ENCODE results near the gene PPP6R3. TPM values are rescaled to one million over a fixed set of nuclear protein-coding genes. Genes with fewer than 3 reads are reported as not detected.
"Not testable (repeated sequence)": the region's sequence is repeated elsewhere in the genome, so short reads cannot be mapped to it uniquely, and the experiment has no call there.

PPP6R3 gene
- polyA plus RNA-seq, 1 experiment = 58.5 TPM

- CTCF ChIA-PET = no interaction called here
- no peak for DNase-seq (ENCODE audit: low read depth, low spot score)
- Histone ChIP-seq H3K9me3 (ENCODE audit: control insufficient read depth, insufficient read depth, low read length) (peaks cover 5% of the 10 kb centered on the region; the same call in 1 of the 2 replicates), H3K27me3 (ENCODE audit: control insufficient read depth, insufficient read depth, low read length) (no peaks in the 10 kb centered on the region), H3K4me3 (ENCODE audit: low read depth, low read length) (no peak overlapping the region), H3K27ac (ENCODE audit: low read depth, low read length) (no peak overlapping the region)
- no peak for TF ChIP-seq CTCF (IDR thresholded peaks at IDR 0.05; ENCODE audit: low read depth, low read length)
- POLR2A ChIA-PET = no interaction called here
These were observed 11.1 kb downstream of the PPP6R3 start for GRCh38 chr11:68471360-68472340.

- Histone ChIP-seq H3K27me3 (ENCODE audit: control insufficient read depth, insufficient read depth, low read length) (no peaks in the 10 kb centered on the region), H3K9me3 (ENCODE audit: control insufficient read depth, insufficient read depth, low read length) (peaks cover 5% of the 10 kb centered on the region; the same call in 1 of the 2 replicates), H3K4me3 (ENCODE audit: low read depth, low read length) (no peak overlapping the region), H3K27ac (ENCODE audit: low read depth, low read length) (no peak overlapping the region)
- CTCF ChIA-PET = no interaction called here
- no peak for DNase-seq (ENCODE audit: low read depth, low spot score)
- no peak for TF ChIP-seq CTCF (IDR thresholded peaks at IDR 0.05; ENCODE audit: low read depth, low read length)
- POLR2A ChIA-PET = no interaction called here
These were observed 12.2 kb downstream of the PPP6R3 start for GRCh38 chr11:68472778-68473177.

GRCh38 chr11:68473693-68474092 is 13.1 kb downstream of the PPP6R3 start:
- Histone ChIP-seq H3K9me3 (ENCODE audit: control insufficient read depth, insufficient read depth, low read length) (peaks cover 5% of the 10 kb centered on the region; the same call in 1 of the 2 replicates), H3K27me3 (ENCODE audit: control insufficient read depth, insufficient read depth, low read length) (no peaks in the 10 kb centered on the region), H3K4me3 (ENCODE audit: low read depth, low read length) (no peak overlapping the region), H3K27ac (ENCODE audit: low read depth, low read length) (no peak overlapping the region)
- ChIA-PET POLR2A (no interaction called here), CTCF (no interaction called here)
- no peak for TF ChIP-seq CTCF (IDR thresholded peaks at IDR 0.05; ENCODE audit: low read depth, low read length)
- DNase-seq (ENCODE audit: low read depth, low spot score) = no peak

- H3K27ac ChIP-seq (ENCODE audit: low read depth, low read length); CTCF ChIA-PET; H3K4me3 ChIP-seq (ENCODE audit: low read depth, low read length); H3K9me3 ChIP-seq (ENCODE audit: control insufficient read depth, insufficient read depth, low read length); H3K27me3 ChIP-seq (ENCODE audit: control insufficient read depth, insufficient read depth, low read length); DNase-seq (ENCODE audit: low read depth, low spot score); POLR2A ChIA-PET: not testable (repeated sequence)
These were observed 15.1 kb downstream of the PPP6R3 start for GRCh38 chr11:68475626-68476025.

GRCh38 chr11:68479390-68479789 is 18.8 kb downstream of the PPP6R3 start:
- CTCF ChIA-PET = no interaction called here
- H3K27ac ChIP-seq (ENCODE audit: low read depth, low read length) = no peak overlapping the region
- DNase-seq (ENCODE audit: low read depth, low spot score) = no peak
- peaks cover 5% of the 10 kb centered on the region; the same call in 1 of the 2 replicates for H3K9me3 ChIP-seq (ENCODE audit: control insufficient read depth, insufficient read depth, low read length)
- no peak overlapping the region for H3K4me3 ChIP-seq (ENCODE audit: low read depth, low read length)
- TF ChIP-seq CTCF (IDR thresholded peaks at IDR 0.05; ENCODE audit: low read depth, low read length) = no peak
- no peaks in the 10 kb centered on the region for H3K27me3 ChIP-seq (ENCODE audit: control insufficient read depth, insufficient read depth, low read length)
- POLR2A ChIA-PET = no interaction called here

Data from AG04450 (cell line).